HepG2 (cell line): ENCODE measurements around the gene CSNK2A1. TPM values are rescaled to one million over a fixed set of nuclear protein-coding genes. Genes with fewer than 3 reads are reported as not detected.

Experiments used
- ARID5B ChIP-seq: IDR thresholded peaks from 2 replicates; pipeline ENCODE4 v1.4.0; 2020; ENCODE audit warnings: mild to moderate bottlenecking, missing genetic modification reagents
- ATF7 ChIP-seq, 2 experiments: fragments of 450-650 bp in 1 of 2; sonication (generic) in 1 of 2; formaldehyde crosslinking in 1 of 2; IDR thresholded peaks; 2 replicates each; pipeline versions ENCODE4 v1.4.0 to v1.6.1; 2016 to 2020; ENCODE audit warnings: antibody characterized with exemption in 1 of 2, mild to moderate bottlenecking in 1 of 2, missing genetic modification reagents in 1 of 2
- FOXA3 ChIP-seq: IDR thresholded peaks from 2 replicates; pipeline ENCODE4 v1.6.1; 2016; ENCODE audit warnings: missing genetic modification reagents, missing compliant biosample characterization
- FOXJ3 ChIP-seq: sonication (generic); formaldehyde crosslinking; IDR thresholded peaks from 2 replicates; pipeline ENCODE4 v1.4.0; 2020; ENCODE audit warnings: missing genetic modification reagents, mild to moderate bottlenecking, borderline replicate concordance
- GATAD2A ChIP-seq: IDR thresholded peaks from 2 replicates; pipeline ENCODE4 v1.6.1; 2016
- KLF16 ChIP-seq, 2 experiments: sonication (generic) in 1 of 2; formaldehyde crosslinking in 1 of 2; IDR thresholded peaks; 2 replicates each; pipeline versions ENCODE4 v1.6.1 to v1.8.0; 2016 to 2023; ENCODE audit warnings: missing genetic modification reagents in 2 of 2, missing compliant biosample characterization in 1 of 2
- KMT2B ChIP-seq: IDR thresholded peaks from 2 replicates; pipeline ENCODE4 v1.6.1; 2016; ENCODE audit warnings: missing genetic modification reagents, missing compliant biosample characterization
- NFATC3 ChIP-seq: sonication (generic); formaldehyde crosslinking; IDR thresholded peaks from 2 replicates; pipeline ENCODE4 v1.5.1; 2020; ENCODE audit warnings: mild to moderate bottlenecking, missing genetic modification reagents
- NFE2 ChIP-seq: sonication (generic); formaldehyde crosslinking; IDR thresholded peaks from 2 replicates; pipeline ENCODE4 v1.4.0; 2020; ENCODE audit warnings: missing genetic modification reagents
- RAD21 ChIP-seq: fragments of 450-650 bp; formaldehyde crosslinking; IDR thresholded peaks from 2 replicates; pipeline ENCODE4 v1.5.0; 2020; ENCODE audit warnings: mild to moderate bottlenecking
- REPIN1 ChIP-seq: sonication (generic); formaldehyde crosslinking; IDR thresholded peaks from 2 replicates; pipeline ENCODE4 v1.8.0; 2022; ENCODE audit warnings: missing genetic modification reagents, low read depth, mild to moderate bottlenecking, borderline replicate concordance
- SMC3 ChIP-seq: IDR thresholded peaks from 2 replicates; pipeline ENCODE4 v1.6.1; 2011; ENCODE audit warnings: low read length, improper control_type of control experiment
- SMYD3 ChIP-seq: sonication (generic); formaldehyde crosslinking; IDR thresholded peaks from 2 replicates; pipeline ENCODE4 v1.8.1; 2023; ENCODE audit warnings: mild to moderate bottlenecking, missing genetic modification reagents
- SOX13 ChIP-seq, 3 experiments: fragments of 450-650 bp in 1 of 3; sonication (generic) in 1 of 3; formaldehyde crosslinking in 1 of 3; IDR thresholded peaks in 2 of 3; conservative IDR thresholded peaks in 1 of 3; 2 replicates each; pipeline versions ENCODE4 v1.5.0 to v1.6.1; 2016 to 2020; ENCODE audit warnings: antibody characterized with exemption in 1 of 3, mild to moderate bottlenecking in 1 of 3, missing compliant biosample characterization in 1 of 3, missing genetic modification reagents in 1 of 3, moderate library complexity in 1 of 3
- SRF ChIP-seq: IDR thresholded peaks from 2 replicates; pipeline ENCODE4 v1.6.1; 2011; ENCODE audit warnings: mild to moderate bottlenecking, low read depth, low read length, moderate library complexity
- STAT5B ChIP-seq: sonication (generic); formaldehyde crosslinking; IDR thresholded peaks from 2 replicates; pipeline ENCODE4 v1.4.0; 2020; ENCODE audit warnings: missing genetic modification reagents
- TEAD3 ChIP-seq: optimal IDR thresholded peaks from 2 replicates; pipeline ENCODE3; 2016; ENCODE audit warnings: borderline replicate concordance
- THAP7 ChIP-seq: sonication (generic); formaldehyde crosslinking; IDR thresholded peaks from 2 replicates; pipeline ENCODE4 v1.8.1; 2023; ENCODE audit warnings: mild to moderate bottlenecking, missing genetic modification reagents
- THRA ChIP-seq: sonication (generic); formaldehyde crosslinking; IDR thresholded peaks from 2 replicates; pipeline ENCODE4 v1.4.0; 2020; ENCODE audit warnings: missing genetic modification reagents, borderline replicate concordance
- ZBTB3 ChIP-seq: sonication (generic); formaldehyde crosslinking; IDR thresholded peaks from 2 replicates; pipeline ENCODE4 v1.4.0; 2020; ENCODE audit warnings: low read depth, mild to moderate bottlenecking, moderate library complexity, missing genetic modification reagents, borderline replicate concordance
- ZNF160 ChIP-seq: sonication (generic); formaldehyde crosslinking; IDR thresholded peaks from 2 replicates; pipeline ENCODE4 v1.8.0; 2022; ENCODE audit warnings: mild to moderate bottlenecking, inconsistent platforms, missing genetic modification reagents
- ZNF256 ChIP-seq: sonication (generic); formaldehyde crosslinking; conservative IDR thresholded peaks from 2 replicates; pipeline ENCODE4 v1.4.0; 2020; ENCODE audit warnings: missing genetic modification reagents
- ZNF335 ChIP-seq: sonication (generic); formaldehyde crosslinking; IDR thresholded peaks from 2 replicates; pipeline ENCODE4 v1.4.0; 2020; ENCODE audit warnings: missing genetic modification reagents
- ZNF431 ChIP-seq: sonication (generic); formaldehyde crosslinking; IDR thresholded peaks from 2 replicates; pipeline ENCODE4 v1.9.0; 2022; ENCODE audit warnings: missing genetic modification reagents, low read depth, mild to moderate bottlenecking, borderline replicate concordance
- ZNF598 ChIP-seq: sonication (generic); formaldehyde crosslinking; IDR thresholded peaks from 2 replicates; pipeline ENCODE4 v1.5.1; 2020; ENCODE audit warnings: mild to moderate bottlenecking, missing genetic modification reagents, borderline replicate concordance
- polyA plus RNA-seq, 8 experiments: library from polyadenylated mRNA; depleted of rRNA in 3 of 8; stranded (reverse) in 7 of 8; unstranded in 1 of 8; fragments of >200 nt; fragmentation: Illumina TruSeq in 4 of 8; extraction: Trizol in 4 of 8; gene quantifications; 2 replicates each; pipeline versions ENCODE4 v1.2.1 to v1.2.3, GENCODE V29; 2011 to 2016; ENCODE audit warnings: low read depth in 4 of 8, missing spikeins in 1 of 8, mixed read lengths in 1 of 8; ENCODE audit not compliant: insufficient read depth in 1 of 8
- total RNA-seq, 5 experiments: library from RNA; depleted of rRNA; stranded (reverse); fragments of >200 nt; fragmentation: Illumina TruSeq; extraction: Trizol; gene quantifications; 2 replicates each; pipeline ENCODE4 v1.2.3, GENCODE V29; 2016; ENCODE audit warnings: low read depth in 1 of 5

The CSNK2A1 gene
- total and polyA plus RNA-seq, 2 of the 13 experiments (the other 11 are each of a cell fraction or from before 2014, with no cell fraction given): 153 to 231 TPM

GRCh38 chr20:478949-479429 lies 64.6 kb downstream of the CSNK2A1 start (continued):
- peak in 1 of 2 experiments; percentile 63; a peak in 1 of 4 replicates for TF ChIP-seq KLF16 (CRISPR knock-in tag; IDR thresholded peaks at IDR 0.05)
- TF ChIP-seq ARID5B (CRISPR knock-in tag): peak; percentile 42; the same call in 1 of the 2 replicates
- TF ChIP-seq REPIN1 (CRISPR knock-in tag): peak; percentile 58; the same call in 1 of the 2 replicates
- peak; percentile 9 for TF ChIP-seq TEAD3
- TF ChIP-seq STAT5B: 0 out of 2 replicates have a peak, but pooled peaks have one; percentile 22
- no peak for TF ChIP-seq ZNF335
- no peak for TF ChIP-seq ZNF431 (CRISPR knock-in tag)
- no peak for TF ChIP-seq ZNF160 (CRISPR knock-in tag)
- TF ChIP-seq GATAD2A: peak; percentile 40; the same call in 1 of the 2 replicates
- TF ChIP-seq SMYD3: peak; percentile 87; the same call in 1 of the 2 replicates
- no peak for TF ChIP-seq NFATC3 (CRISPR knock-in tag)
- TF ChIP-seq ZNF256: no peak
- no peak for TF ChIP-seq NFE2
- no peak for TF ChIP-seq ATF7 (IDR thresholded peaks at IDR 0.05)
- no peak for TF ChIP-seq ATF7 (CRISPR knock-in tag; IDR thresholded peaks at IDR 0.05)
- no peak for TF ChIP-seq ZNF598 (CRISPR knock-in tag)
- no peak for TF ChIP-seq KMT2B
- TF ChIP-seq FOXJ3 (CRISPR knock-in tag): peak; percentile 15; the same call in 1 of the 2 replicates
- TF ChIP-seq THRA (CRISPR knock-in tag): peak; percentile 38; the same call in 1 of the 2 replicates
- peak; percentile 82 for TF ChIP-seq RAD21 (CRISPR knock-in tag)
- no peak for TF ChIP-seq THAP7
- TF ChIP-seq FOXA3 (CRISPR knock-in tag): peak; percentile 53
- TF ChIP-seq SMC3: peak; percentile 85
- peak; percentile 47; the same call in 1 of the 2 replicates for TF ChIP-seq SRF
- no peak for TF ChIP-seq SOX13 (IDR thresholded peaks at IDR 0.05)
- TF ChIP-seq SOX13 (CRISPR knock-in tag; conservative IDR thresholded peaks at IDR 0.05 in 1 of 2, IDR thresholded peaks at IDR 0.05 in 1 of 2): peak in 1 of 2 experiments; percentile 32; a peak in 1 of 4 replicates
- no peak for TF ChIP-seq ZBTB3 (CRISPR knock-in tag)
